Cardiac fibroblast (primary cell): ENCODE results near the gene DCST1.

Source experiments
- DNase-seq, 2 donors: peaks; one replicate each; pipeline versions ENCODE4 v3.0.0 to v3.0.0-alpha.2; 2010; ENCODE audit warnings: low read depth in 2 of 2
- H3K4me3 ChIP-seq, 2 donors: replicated peaks in 1 of 2; 1 replicate in 1 of 2; 2 replicates in 1 of 2; pipeline ENCODE4 v1.5.1; 2011; ENCODE audit warnings: low read depth in 2 of 2, low read length in 2 of 2, mild to moderate bottlenecking in 2 of 2, moderate library complexity in 1 of 2
- CTCF ChIP-seq: IDR thresholded peaks from one replicate; pipeline ENCODE4 v1.5.1; 2011; ENCODE audit warnings: low read depth, mild to moderate bottlenecking, low read length, inconsistent platforms

Gene DCST1

GRCh38 chr1:155017946-155018316 lies 15.7 kb upstream of the DCST1 start:
- peak overlapping the region; percentile 18 to 23 for H3K4me3 ChIP-seq
- no peak for TF ChIP-seq CTCF
- DNase-seq, result no peak

GRCh38 chr1:155018617-155019348 lies 14.8 kb upstream of the DCST1 start:
- H3K4me3 ChIP-seq, result no peak overlapping the region
- TF ChIP-seq CTCF, result no peak
- no peak for DNase-seq

GRCh38 chr1:155019377-155020245 lies 14.0 kb upstream of the DCST1 start:
- TF ChIP-seq CTCF, result no peak
- DNase-seq, result no peak
- no peak overlapping the region for H3K4me3 ChIP-seq

- DNase-seq, result no peak
- no peak for TF ChIP-seq CTCF
- H3K4me3 ChIP-seq, result no peak overlapping the region
Measured at GRCh38 chr1:155022136-155022926, 11.3 kb upstream of the DCST1 start.

- no peak for TF ChIP-seq CTCF
- H3K4me3 ChIP-seq, result no peak overlapping the region
- DNase-seq, result no peak
Measured at GRCh38 chr1:155022927-155023236, 10.7 kb upstream of the DCST1 start.

- TF ChIP-seq CTCF, result no peak
- DNase-seq, result no peak
- no peak overlapping the region for H3K4me3 ChIP-seq
Measured at GRCh38 chr1:155023627-155024026, 10.0 kb upstream of the DCST1 start.
